NB4 (cell line): ENCODE measurements around the gene GPR132.

ENCODE experiments used
- CTCF ChIP-seq: IDR thresholded peaks from one replicate; pipeline ENCODE4 v1.5.1; 2012; ENCODE audit warnings: low read depth, low read length
- MYC ChIP-seq: IDR thresholded peaks from 2 replicates; pipeline ENCODE4 v1.6.1; 2011; ENCODE audit warnings: low read depth, low read length
- POLR2A ChIP-seq: IDR thresholded peaks from 2 replicates; pipeline ENCODE4 v1.6.1; 2011; ENCODE audit warnings: mild to moderate bottlenecking; ENCODE audit not compliant: insufficient read length; ENCODE audit errors: extremely low read depth
- TF ChIP-seq, protein P1 (sequence below): IDR thresholded peaks from 2 replicates; pipeline ENCODE4 v1.6.1; 2011; ENCODE audit warnings: low read depth, low read length

- TF ChIP-seq POLR2A (no peak), CTCF (no peak), MYC (no peak)
- TF ChIP-seq, protein P1, sequence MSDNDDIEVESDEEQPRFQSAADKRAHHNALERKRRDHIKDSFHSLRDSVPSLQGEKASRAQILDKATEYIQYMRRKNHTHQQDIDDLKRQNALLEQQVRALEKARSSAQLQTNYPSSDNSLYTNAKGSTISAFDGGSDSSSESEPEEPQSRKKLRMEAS = no peak
Observed at GRCh38 chr14:105005329-105005928, 59.8 kb downstream of the GPR132 start.
